ENCODE data around the gene PCDH12.

DNA sequence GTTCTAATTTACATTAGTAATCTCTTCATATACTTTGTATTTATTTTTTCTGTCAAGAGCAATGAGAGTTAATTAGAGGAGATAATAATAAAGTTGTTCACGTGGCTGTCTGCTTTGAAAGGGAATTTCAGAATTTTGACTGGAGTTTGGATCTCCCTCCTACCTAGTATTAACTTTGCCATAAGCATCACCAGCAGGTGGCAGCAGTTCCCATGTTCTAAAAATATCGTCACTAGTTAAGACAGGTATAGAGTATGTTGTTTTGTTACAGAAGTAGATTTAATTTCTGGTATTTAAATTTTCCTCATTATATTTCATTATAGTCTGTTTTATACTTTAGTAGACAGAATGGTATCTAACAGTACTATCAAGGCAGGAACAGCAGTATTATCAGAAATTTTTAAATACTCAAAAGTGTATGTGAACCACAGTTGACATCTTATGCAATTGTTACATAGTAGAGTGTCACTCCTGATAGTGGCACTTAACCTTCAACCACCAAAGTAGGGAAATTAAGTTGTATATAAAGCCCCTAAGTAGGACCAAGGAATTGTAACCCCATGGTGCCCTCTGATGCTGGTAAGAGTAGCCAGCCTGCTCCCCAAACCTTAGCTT is 34.5 kb upstream of the PCDH12 start:
- TF ChIP-seq, protein P1, sequence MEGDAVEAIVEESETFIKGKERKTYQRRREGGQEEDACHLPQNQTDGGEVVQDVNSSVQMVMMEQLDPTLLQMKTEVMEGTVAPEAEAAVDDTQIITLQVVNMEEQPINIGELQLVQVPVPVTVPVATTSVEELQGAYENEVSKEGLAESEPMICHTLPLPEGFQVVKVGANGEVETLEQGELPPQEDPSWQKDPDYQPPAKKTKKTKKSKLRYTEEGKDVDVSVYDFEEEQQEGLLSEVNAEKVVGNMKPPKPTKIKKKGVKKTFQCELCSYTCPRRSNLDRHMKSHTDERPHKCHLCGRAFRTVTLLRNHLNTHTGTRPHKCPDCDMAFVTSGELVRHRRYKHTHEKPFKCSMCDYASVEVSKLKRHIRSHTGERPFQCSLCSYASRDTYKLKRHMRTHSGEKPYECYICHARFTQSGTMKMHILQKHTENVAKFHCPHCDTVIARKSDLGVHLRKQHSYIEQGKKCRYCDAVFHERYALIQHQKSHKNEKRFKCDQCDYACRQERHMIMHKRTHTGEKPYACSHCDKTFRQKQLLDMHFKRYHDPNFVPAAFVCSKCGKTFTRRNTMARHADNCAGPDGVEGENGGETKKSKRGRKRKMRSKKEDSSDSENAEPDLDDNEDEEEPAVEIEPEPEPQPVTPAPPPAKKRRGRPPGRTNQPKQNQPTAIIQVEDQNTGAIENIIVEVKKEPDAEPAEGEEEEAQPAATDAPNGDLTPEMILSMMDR (optimal IDR thresholded peaks at IDR 0.05 in 1 of 3, IDR thresholded peaks at IDR 0.05 in 1 of 3, conservative IDR thresholded peaks at IDR 0.05 in 1 of 3; ENCODE audit: extremely low read depth in 1 of 3, insufficient read depth in 2 of 3, low read length in 3 of 3), result peak; percentile 44 to 66 (median 58)
- TF ChIP-seq EZH2 (IDR thresholded peaks at IDR 0.05; ENCODE audit: low read length), result no peak

Measured in keratinocyte (primary cell).